K562 (cell line): ENCODE measurements around the gene DIRAS1. TPM values are rescaled to one million over a fixed set of nuclear protein-coding genes. Genes with fewer than 3 reads are reported as not detected.

ENCODE experiments used
- ATAC-seq: fragments of 200-7000 bp; cut with Tn5 transposase; 3 replicates; pipeline ENCODE4 v1.9.1; 2020; ENCODE audit warnings: moderate library complexity
- BruUV-seq: library from RNA; stranded (reverse); fragments of 400-500 nt; replicated peaks from 2 replicates; lab custom pipeline; 2021; lab: Mats Ljungman, UMichigan
- CTCF ChIA-PET: fragments of 300-600 bp; formaldehyde crosslinking; extraction: SDS; loops from one replicate; lab custom pipeline; 2021; ENCODE audit warnings: low intra/inter-chr PET ratio; lab: Yijun Ruan, JAX
- POLR2A ChIA-PET: fragments of 300-600, 350-650 bp; sonication (Branson Sonifier 250); formaldehyde crosslinking; extraction: SDS; loops from one replicate; lab custom pipeline; 2021; ENCODE audit warnings: antibody characterized with exemption, inconsistent platforms; lab: Yijun Ruan, JAX
- DNase-seq, 4 experiments: peaks; one replicate each; pipeline versions ENCODE4 v3.0.0 to v3.0.0-alpha.2; 2011 to 2018; ENCODE audit warnings: low spot score in 3 of 4, mixed read lengths in 3 of 4; ENCODE audit errors: extremely low read depth in 1 of 4
- FAIRE-seq: peaks from 2 replicates; lab custom pipeline; 2011; peaks lifted over from hg19 to GRCh38; lab: Jason Lieb, UNC
- H2AFZ ChIP-seq: 2 replicates; pipeline ENCODE4 v1.6.0; 2011; ENCODE audit warnings: low read depth, low read length, control low read depth, inconsistent platforms
- H3K27ac ChIP-seq: fragments of 200-600 bp; 3 replicates; pipeline ENCODE4 v1.8.0; 2011; ENCODE audit warnings: low read depth, mild to moderate bottlenecking, control low read depth, inconsistent platforms, low read length, moderate library complexity, mixed read lengths; ENCODE audit errors: extremely low read depth
- H3K27me3 ChIP-seq, 2 experiments: fragments of 300-600 bp in 1 of 2; 2 replicates in 1 of 2; 3 replicates in 1 of 2; pipeline versions ENCODE4 v1.6.0 to v1.8.0; 2011; ENCODE audit warnings: inconsistent platforms in 2 of 2, low read length in 2 of 2, mild to moderate bottlenecking in 1 of 2, mixed read lengths in 1 of 2, moderate library complexity in 1 of 2; ENCODE audit not compliant: control insufficient read depth in 2 of 2, insufficient read depth in 2 of 2
- H3K36me3 ChIP-seq: fragments of 300-600 bp; 3 replicates; pipeline ENCODE4 v1.8.0; 2011; ENCODE audit warnings: mild to moderate bottlenecking, low read length, inconsistent platforms; ENCODE audit not compliant: control insufficient read depth, insufficient read depth
- H3K4me1 ChIP-seq, 2 experiments: fragments of 200-600 bp in 1 of 2; replicated peaks in 1 of 2; 2 replicates in 1 of 2; 3 replicates in 1 of 2; pipeline versions ENCODE4 v1.5.1 to v1.8.0; 2011; ENCODE audit warnings: inconsistent platforms in 2 of 2, low read length in 2 of 2, mild to moderate bottlenecking in 1 of 2, mixed read lengths in 1 of 2, moderate library complexity in 1 of 2; ENCODE audit not compliant: control insufficient read depth in 2 of 2, insufficient read depth in 2 of 2
- H3K4me2 ChIP-seq: 2 replicates; pipeline ENCODE4 v1.6.1; 2011; ENCODE audit warnings: low read length, control low read depth, inconsistent platforms, mixed read lengths; ENCODE audit not compliant: insufficient read depth
- H3K4me3 ChIP-seq: fragments of 200-600 bp; sonication (generic), shearing (Covaris generic); 2 replicates; pipeline ENCODE4 v1.5.1; 2016; ENCODE audit warnings: control low read depth, inconsistent platforms
- H3K79me2 ChIP-seq: fragments of 200-600 bp; 3 replicates; pipeline ENCODE4 v1.8.0; 2011; ENCODE audit warnings: low read length, inconsistent platforms; ENCODE audit not compliant: control insufficient read depth, insufficient read depth
- H3K9ac ChIP-seq, 2 experiments: 2 replicates each; pipeline versions ENCODE4 v1.6.0 to v1.6.1; 2011; ENCODE audit warnings: low read depth in 2 of 2, low read length in 2 of 2, control low read depth in 1 of 2, inconsistent platforms in 1 of 2, mild to moderate bottlenecking in 1 of 2, mixed read lengths in 1 of 2; ENCODE audit not compliant: insufficient read depth in 1 of 2
- H3K9me1 ChIP-seq: one replicate; pipeline ENCODE4 v1.6.0; 2011; ENCODE audit warnings: inconsistent platforms, mild to moderate bottlenecking, low read length, moderate library complexity; ENCODE audit not compliant: control insufficient read depth, insufficient read depth
- H3K9me3 ChIP-seq: replicated peaks from 2 replicates; pipeline ENCODE4 v1.5.1; 2011; ENCODE audit warnings: low read depth, low read length, inconsistent platforms; ENCODE audit not compliant: control insufficient read depth, insufficient read depth
- H4K20me1 ChIP-seq: replicated peaks from 2 replicates; pipeline ENCODE4 v1.6.1; 2011; ENCODE audit warnings: low read length, inconsistent platforms, mixed read lengths; ENCODE audit not compliant: control insufficient read depth, insufficient read depth
- CHD2 ChIP-seq: IDR thresholded peaks from 2 replicates; pipeline ENCODE4 v1.6.1; 2011; ENCODE audit warnings: low read depth, low read length
- DEAF1 ChIP-seq: fragments of 450-650 bp; formaldehyde crosslinking; IDR thresholded peaks from 2 replicates; pipeline ENCODE4 v1.4.0; 2020; ENCODE audit warnings: mild to moderate bottlenecking, moderate library complexity
- ELK1 ChIP-seq: sonication (generic); formaldehyde crosslinking; IDR thresholded peaks from 2 replicates; pipeline ENCODE4 v1.8.1; 2022; ENCODE audit warnings: missing genetic modification reagents
- ETS2 ChIP-seq: IDR thresholded peaks from 2 replicates; pipeline ENCODE4 v1.6.1; 2016; ENCODE audit warnings: borderline replicate concordance, missing genetic modification characterization, mild to moderate bottlenecking, moderate library complexity, missing compliant biosample characterization; ENCODE audit not compliant: poor library complexity, severe bottlenecking
- HDGF ChIP-seq: fragments of 450-650 bp; IDR thresholded peaks from 2 replicates; pipeline ENCODE4 v1.6.1; 2016
- KAT7 ChIP-seq: sonication (generic); formaldehyde crosslinking; IDR thresholded peaks from 2 replicates; pipeline ENCODE4 v1.8.0; 2022; ENCODE audit warnings: missing genetic modification reagents, mild to moderate bottlenecking, borderline replicate concordance
- RBBP5 ChIP-seq: fragments of 200-600 bp; sonication (generic); IDR thresholded peaks from 2 replicates; pipeline ENCODE4 v1.6.1; 2012; ENCODE audit warnings: borderline replicate concordance, mild to moderate bottlenecking, low read length, control low read depth, inconsistent platforms; ENCODE audit not compliant: insufficient read depth, poor library complexity, severe bottlenecking
- RFX7 ChIP-seq: fragments of 250-450 bp; sonication (Bioruptor Pico); IDR thresholded peaks from 2 replicates; pipeline ENCODE4 v1.5.1; 2021; ENCODE audit warnings: mild to moderate bottlenecking
- ZNF224 ChIP-seq: sonication (generic); formaldehyde crosslinking; IDR thresholded peaks from 2 replicates; pipeline ENCODE4 v1.8.0; 2022; ENCODE audit warnings: mild to moderate bottlenecking, missing genetic modification reagents
- ZNF436 ChIP-seq: fragments of 250-450, 450-650 bp; sonication (Bioruptor Pico); formaldehyde crosslinking; IDR thresholded peaks from 2 replicates; pipeline ENCODE4 v1.7.0; 2020; ENCODE audit warnings: mild to moderate bottlenecking
- ZNF609 ChIP-seq: sonication (generic); formaldehyde crosslinking; IDR thresholded peaks from 2 replicates; pipeline ENCODE4 v1.8.1; 2023; ENCODE audit warnings: missing genetic modification reagents, mild to moderate bottlenecking, borderline replicate concordance
- WGBS: fragments of 100-300 bp; shearing (Covaris generic); methylation state at CpG from one replicate; pipeline ENCODE4 v1.1.6; 2016; ENCODE audit warnings: low coverage, mixed read lengths; ENCODE audit not compliant: insufficient coverage; ENCODE audit errors: missing lambda C conversion rate; 5-methylcytosine and 5-hydroxymethylcytosine counted together
- in situ Hi-C: fragments of 300-500 bp; cut with MboI; formaldehyde crosslinking; loops from 4 replicates; pipeline ENCODE4 v1.15.0; 2018; ENCODE audit warnings: inconsistent platforms, mixed read lengths
- intact Hi-C: fragments of 100-400 bp; cut with micrococcal nuclease; formaldehyde crosslinking; loops from 2 replicates; pipeline ENCODE4 v1.14.2; 2022
- polyA plus RNA-seq, 8 experiments: library from polyadenylated mRNA; depleted of rRNA in 4 of 8; stranded (reverse) in 5 of 8; unstranded in 3 of 8; fragments of >200 nt; fragmentation: Nextera tagmentation in 2 of 8; fragmentation: Illumina TruSeq in 1 of 8; extraction: Ambion mirVana in 2 of 8; extraction: Trizol in 1 of 8; gene quantifications; 2 replicates each; pipeline versions ENCODE4 v1.2.1 to v1.2.3, GENCODE V29; 2011 to 2014; ENCODE audit warnings: inconsistent platforms in 1 of 8, missing spikeins in 1 of 8
- total RNA-seq, 7 experiments: library from RNA; depleted of rRNA in 6 of 7; stranded (reverse); fragments of >200 nt in 6 of 7; fragmentation: Illumina TruSeq in 2 of 7; extraction: Trizol in 2 of 7; gene quantifications; 2 replicates each; pipeline versions ENCODE4 v1.2.1 to v1.2.3, GENCODE V29; 2011 to 2021; ENCODE audit warnings: low replicate concordance in 1 of 7

DIRAS1 gene
- total and polyA plus RNA-seq, 9 of the 15 experiments (the other 6 are each of a cell fraction or from before 2014, with no cell fraction given) = 0.11 to 12.0 (median 2.9) TPM

- FAIRE-seq (no peak), ATAC-seq (no peak), DNase-seq (no peak)
- H2AFZ ChIP-seq = no peak overlapping the region
- H3K4me2 ChIP-seq = no peak overlapping the region
- in situ Hi-C loops (no loop called here), intact Hi-C loops (no loop called here)
- no peaks in the 10 kb centered on the region for H3K9me1 ChIP-seq
- H3K79me2 ChIP-seq = no peaks in the 10 kb centered on the region
- H3K4me3 ChIP-seq = no peak overlapping the region
- BruUV-seq = no TSS peak
- H3K27me3 ChIP-seq = no peaks in the 10 kb centered on the region
- H3K27ac ChIP-seq = no peak overlapping the region
- H4K20me1 ChIP-seq = no peaks in the 10 kb centered on the region
- POLR2A ChIA-PET = no interaction called here
- WGBS = 94% methylated on average over 12 of the region's 16 CpGs
- TF ChIP-seq ELK1 (CRISPR knock-in tag) = no peak
- TF ChIP-seq HDGF = no peak
- TF ChIP-seq RBBP5 = no peak
- TF ChIP-seq DEAF1 = no peak
- no peak for TF ChIP-seq ZNF224 (CRISPR knock-in tag)
- TF ChIP-seq ZNF609 (CRISPR knock-in tag) = no peak
- TF ChIP-seq RFX7 (CRISPR knock-in tag) = no peak
- no peak for TF ChIP-seq KAT7 (CRISPR knock-in tag)
- no peak for TF ChIP-seq CHD2
- TF ChIP-seq ETS2 (tag) = no peak
- TF ChIP-seq ZNF436 (CRISPR knock-in tag) = no peak
- H3K36me3 ChIP-seq = peaks cover 93% of the 10 kb centered on the region; the same call in 2 of the 3 replicates
- H3K9me3 ChIP-seq = no peaks in the 10 kb centered on the region
- H3K4me1 ChIP-seq = peaks cover 0 to 11% of the 10 kb centered on the region in 2 experiments; a peak in 1 of 5 replicates
- H3K9ac ChIP-seq = no peak overlapping the region
- CTCF ChIA-PET = no interaction called here
These were observed 40.1 kb upstream of the DIRAS1 start for GRCh38 chr19:2761309-2761677.
